Adrenal gland (tissue), 12 donors: ENCODE results near the gene ZNF500. TPM values are rescaled to one million over a fixed set of nuclear protein-coding genes. Genes with fewer than 3 reads are reported as not detected.

Experiments used
- DNase-seq, 7 donors: peaks; one replicate each; pipeline ENCODE4 v3.0.0-alpha.2; 2019 to 2020
- H3K27ac ChIP-seq, 5 donors: fragments of 200-600 bp; sonication (generic) in 4 of 5; 1 replicate in 3 of 5; 2 replicates in 2 of 5; pipeline versions ENCODE4 v1.5.1 to v1.8.0; 2016 to 2020; ENCODE audit warnings: mild to moderate bottlenecking in 1 of 5
- H3K27me3 ChIP-seq: fragments of 200-600 bp; 2 replicates; pipeline ENCODE4 v1.8.0; 2021
- H3K36me3 ChIP-seq, 2 donors: fragments of 200-600 bp; replicated peaks in 1 of 2; 1 replicate in 1 of 2; 2 replicates in 1 of 2; pipeline versions ENCODE4 v1.5.1 to v1.8.0; 2018 to 2022
- H3K4me1 ChIP-seq, 2 donors: fragments of 200-600 bp; replicated peaks in 1 of 2; 1 replicate in 1 of 2; 2 replicates in 1 of 2; pipeline versions ENCODE4 v1.5.1 to v1.8.0; 2018 to 2021
- H3K4me3 ChIP-seq, 4 donors: fragments of 200-600 bp; sonication (generic) in 3 of 4; one replicate each; pipeline ENCODE4 v1.5.1; 2016 to 2018
- H3K9me3 ChIP-seq, 3 donors: fragments of 200-600 bp; sonication (generic) in 1 of 3; replicated peaks in 1 of 3; 1 replicate in 2 of 3; 2 replicates in 1 of 3; pipeline versions ENCODE4 v1.5.1 to v1.8.0; 2016 to 2021
- CTCF ChIP-seq, 6 experiments: fragments of 450-650 bp in 4 of 6; fragments of 200-600 bp in 2 of 6; sonication (generic) in 1 of 6; IDR thresholded peaks; 1 replicate in 5 of 6; 2 replicates in 1 of 6; pipeline versions ENCODE4 v1.5.1 to v1.8.0; 2016 to 2021; ENCODE audit warnings: antibody characterized with exemption in 6 of 6, mild to moderate bottlenecking in 2 of 6, moderate library complexity in 1 of 6
- POLR2A ChIP-seq, 2 donors: fragments of 450-650 bp; IDR thresholded peaks; one replicate each; pipeline ENCODE4 v1.6.1; 2017; ENCODE audit warnings: antibody characterized with exemption in 2 of 2, mild to moderate bottlenecking in 2 of 2, moderate library complexity in 1 of 2
- WGBS, 4 donors: extraction: QIAGEN DNeasy Blood & Tissue Kit in 2 of 4; methylation state at CpG; one replicate each; pipeline versions ENCODE4 v1.1.5 to v1.1.7; 2013 to 2017; 5-methylcytosine and 5-hydroxymethylcytosine counted together
- intact Hi-C, 2 donors: fragments of 100-400 bp; cut with DNase I; formaldehyde crosslinking; loops; one replicate each; pipeline versions ENCODE4 v1.14.1 to v1.15.0; 2022 to 2023
- polyA plus RNA-seq, 3 donors: library from polyadenylated mRNA; stranded (reverse); fragments of 200-250 nt in 2 of 3; fragments of 350-450 nt in 1 of 3; fragmentation: Illumina TruSeq in 1 of 3; extraction: RNeasy Lipid Tissue Mini Kit (QIAGEN cat#74804) in 1 of 3; gene quantifications; one replicate each; pipeline ENCODE4 v1.2.3, GENCODE V29; 2013 to 2014
- total RNA-seq, 9 donors: library from RNA; depleted of rRNA in 4 of 9; stranded (reverse); fragments of >200 nt in 4 of 9; fragments of 120-200 nt in 1 of 9; fragmentation: NEBNext Ultra II Directional in 1 of 9; extraction: Animal tissue kit (Norgen Biotek cat#: 25700) in 1 of 9; gene quantifications; one replicate each; pipeline versions ENCODE4 v1.1.0 to v1.2.4, GENCODE V29; 2013 to 2023
- donor health status: healthy with polysubstance abuse.
- donor health status: Bipolar disorder and iron deficiency.
- donor health status: DM: yes; HTN: yes; CAD: no.
- donor health status: DM: no; HTN: no; CAD: no.
- donor health status: DM: no; HTN: no; CAD: no.
- donor health status: DM: yes; HTN: yes; CAD: no.

The ZNF500 gene
- total and polyA plus RNA-seq, 12 donors, result 3.9 to 23.7 (median 11.4) TPM

- H3K4me3 ChIP-seq, result no peak overlapping the region
- H3K36me3 ChIP-seq, result no peaks in the 10 kb centered on the region
- intact Hi-C loops, result no loop called here
- H3K27me3 ChIP-seq, result no peaks in the 10 kb centered on the region
- no peaks in the 10 kb centered on the region for H3K9me3 ChIP-seq
- no peaks in the 10 kb centered on the region for H3K4me1 ChIP-seq
- TF ChIP-seq CTCF (IDR thresholded peaks at IDR 0.05), result no peak
- TF ChIP-seq POLR2A (IDR thresholded peaks at IDR 0.05), result no peak
- WGBS, 4 donors, result 84 to 90% (median 88%) methylated on average over 8 to 10 of the region's 10 CpGs
- H3K27ac ChIP-seq, result no peak overlapping the region
- no peak for DNase-seq
Measured at GRCh38 chr16:4790261-4790660, 23.3 kb upstream of the ZNF500 start.

- H3K36me3 ChIP-seq, result no peaks in the 10 kb centered on the region
- no peak overlapping the region for H3K27ac ChIP-seq
- H3K9me3 ChIP-seq, result no peaks in the 10 kb centered on the region
- no peaks in the 10 kb centered on the region for H3K27me3 ChIP-seq
- TF ChIP-seq CTCF (IDR thresholded peaks at IDR 0.05), result no peak
- WGBS, 4 donors, result 88 to 95% (median 92%) methylated on average over 7 of the region's 7 CpGs
- DNase-seq, result no peak
- H3K4me1 ChIP-seq, result no peaks in the 10 kb centered on the region
- intact Hi-C loops, result no loop called here
- H3K4me3 ChIP-seq, result no peak overlapping the region
Measured at GRCh38 chr16:4788910-4789309, 21.9 kb upstream of the ZNF500 start.

GRCh38 chr16:4788489-4788889 lies 21.5 kb upstream of the ZNF500 start:
- DNase-seq, result no peak

GRCh38 chr16:4787627-4788482 lies 20.9 kb upstream of the ZNF500 start, which contains the start of gene SEPTIN12:
Gene SEPTIN12 (minus strand): TSS chr16:4788345. CDS start chr16:4787645, 700 bp downstream.
- no peak within 1 kb of the TSS for H3K27ac ChIP-seq
- 53 to 63% (median 57%) methylated on average over 8 to 14 of the region's 14 CpGs for WGBS, 4 donors
- no peaks in the 10 kb centered on the region for H3K9me3 ChIP-seq
- no peak within 1 kb of the TSS for H3K4me3 ChIP-seq
- no peak for DNase-seq
- H3K27me3 ChIP-seq, result no peaks in the 10 kb centered on the region
- no peaks in the 10 kb centered on the region for H3K36me3 ChIP-seq
- TF ChIP-seq CTCF (IDR thresholded peaks at IDR 0.05) (no peak), POLR2A (IDR thresholded peaks at IDR 0.05) (no peak)
- H3K4me1 ChIP-seq, result no peaks in the 10 kb centered on the region
- intact Hi-C loops, result no loop called here

More at GRCh38 chr16:4788489-4788889, 21.5 kb upstream of the ZNF500 start:
- no peak overlapping the region for H3K4me3 ChIP-seq
- TF ChIP-seq CTCF (IDR thresholded peaks at IDR 0.05) (no peak), POLR2A (IDR thresholded peaks at IDR 0.05) (no peak)
- WGBS, 4 donors, result 73 to 82% (median 79%) methylated on average over 6 to 9 of the region's 9 CpGs
- no peak overlapping the region for H3K27ac ChIP-seq
- H3K36me3 ChIP-seq, result no peaks in the 10 kb centered on the region
- intact Hi-C loops, result no loop called here
- H3K27me3 ChIP-seq, result no peaks in the 10 kb centered on the region
- H3K4me1 ChIP-seq, result no peaks in the 10 kb centered on the region
- H3K9me3 ChIP-seq, result no peaks in the 10 kb centered on the region
